Natural killer cell (primary cell): ENCODE data around the gene XAB2. TPM values are rescaled to one million over a fixed set of nuclear protein-coding genes. Genes with fewer than 3 reads are reported as not detected.

ENCODE experiments used
- ATAC-seq, 3 donors: fragments of 150-1000 bp in 2 of 3; fragments of 200-7000 bp in 1 of 3; cut with Tn5 transposase; 1 replicate in 1 of 3; 2 replicates in 2 of 3; pipeline ENCODE4 v1.10.0; 2021; ENCODE audit warnings: mild to moderate bottlenecking in 2 of 3, moderate library complexity in 2 of 3
- DNase-seq, 2 donors: peaks; one replicate each; pipeline versions ENCODE4 v3.0.0 to v3.0.0-alpha.2; 2013 to 2021; ENCODE audit warnings: mixed read lengths in 1 of 2
- H3K27ac ChIP-seq: one replicate; pipeline ENCODE4 v1.5.1; 2013; ENCODE audit warnings: mild to moderate bottlenecking, low read length
- H3K27me3 ChIP-seq: one replicate; pipeline ENCODE4 v1.6.1; 2013; ENCODE audit warnings: low read length; ENCODE audit not compliant: control insufficient read depth, insufficient read depth
- H3K36me3 ChIP-seq: one replicate; pipeline ENCODE4 v1.6.1; 2013; ENCODE audit warnings: low read length; ENCODE audit not compliant: control insufficient read depth, insufficient read depth
- H3K4me1 ChIP-seq: one replicate; pipeline ENCODE4 v1.6.1; 2013; ENCODE audit warnings: low read length; ENCODE audit not compliant: control insufficient read depth, insufficient read depth
- H3K4me3 ChIP-seq: one replicate; pipeline ENCODE4 v1.5.1; 2013; ENCODE audit warnings: low read length
- H3K9me3 ChIP-seq: one replicate; pipeline ENCODE4 v1.6.1; 2013; ENCODE audit warnings: low read length; ENCODE audit not compliant: control insufficient read depth, insufficient read depth
- H3K27ac Mint-ChIP-seq, 2 donors: one replicate each; pipeline ENCODE4 v1.8.0; 2022; ENCODE audit warnings: mild to moderate bottlenecking in 2 of 2, mixed read lengths in 2 of 2, moderate library complexity in 1 of 2
- H3K27me3 Mint-ChIP-seq, 2 donors: one replicate each; pipeline ENCODE4 v1.8.0; 2022; ENCODE audit warnings: low read depth in 2 of 2, mixed read lengths in 2 of 2
- H3K36me3 Mint-ChIP-seq: one replicate; pipeline ENCODE4 v1.8.0; 2022; ENCODE audit warnings: mixed read lengths
- H3K4me1 Mint-ChIP-seq, 2 donors: one replicate each; pipeline ENCODE4 v1.8.0; 2022; ENCODE audit warnings: mixed read lengths in 2 of 2
- H3K4me3 Mint-ChIP-seq: one replicate; pipeline ENCODE4 v1.8.0; 2022; ENCODE audit warnings: mild to moderate bottlenecking, moderate library complexity, mixed read lengths
- H3K9me3 Mint-ChIP-seq, 2 donors: one replicate each; pipeline ENCODE4 v1.8.0; 2022; ENCODE audit warnings: mixed read lengths in 2 of 2
- CTCF ChIP-seq: fragments of 200-600 bp; IDR thresholded peaks from one replicate; pipeline ENCODE4 v1.8.0; 2022; ENCODE audit warnings: antibody characterized with exemption
- WGBS: methylation state at CpG from one replicate; pipeline ENCODE4 v1.1.7; 2013; ENCODE audit warnings: missing lambda C conversion rate; ENCODE audit not compliant: insufficient coverage; 5-methylcytosine and 5-hydroxymethylcytosine counted together
- intact Hi-C: fragments of 100-400 bp; cut with micrococcal nuclease; formaldehyde crosslinking; loops from one replicate; pipeline ENCODE4 v1.14.2; 2022
- total RNA-seq, 4 donors: library from RNA; stranded (reverse); fragments of 120-200 nt in 1 of 4; gene quantifications; one replicate each; pipeline versions ENCODE4 v1.2.3 to v1.2.4, GENCODE V29; 2013 to 2022

XAB2 gene
- total RNA-seq, 3 donors from 2014 or later (not counting 1 experiment from before 2014, with no cell fraction given), result 60.2 to 70.8 (median 67.7) TPM

GRCh38 chr19:7595466-7596133, 33.7 kb downstream of the XAB2 start, which contains the start of gene CAMSAP3:
Gene CAMSAP3, plus strand, starts transcription at chr19:7595863. Its CDS starts 140 bp downstream, at chr19:7596003.
- WGBS, result under 1% methylated on average over 78 of the region's 78 CpGs
- Histone ChIP-seq H3K27ac (no peak within 1 kb of the TSS), H3K4me1 (peaks cover 8% of the 10 kb centered on the region), H3K9me3 (no peaks in the 10 kb centered on the region), H3K36me3 (no peaks in the 10 kb centered on the region), H3K4me3 (no peak within 1 kb of the TSS), H3K27me3 (peaks cover 26% of the 10 kb centered on the region)
- peaks cover 5 to 10% of the 10 kb centered on the region in 2 donors for H3K4me1 Mint-ChIP-seq
- H3K9me3 Mint-ChIP-seq, result no peaks in the 10 kb centered on the region
- ATAC-seq (peak; percentile 65 to 85 (median 82)), DNase-seq (peak in 1 of 2 donors; percentile 51)
- intact Hi-C loops, result no loop called here
- peaks cover 38 to 40% of the 10 kb centered on the region in 2 donors for H3K27me3 Mint-ChIP-seq
- H3K4me3 Mint-ChIP-seq, result peak within 1 kb of the TSS; percentile 74
- H3K27ac Mint-ChIP-seq, result no peak within 1 kb of the TSS
- no peak for TF ChIP-seq CTCF
- no peaks in the 10 kb centered on the region for H3K36me3 Mint-ChIP-seq

GRCh38 chr19:7590256-7590655, 39.1 kb downstream of the XAB2 start:
- no peak for TF ChIP-seq CTCF
- Histone ChIP-seq H3K36me3 (no peaks in the 10 kb centered on the region), H3K27ac (no peak overlapping the region), H3K4me3 (no peak overlapping the region), H3K27me3 (peaks cover 6% of the 10 kb centered on the region), H3K4me1 (peaks cover under 1% of the 10 kb centered on the region), H3K9me3 (no peaks in the 10 kb centered on the region)
- DNase-seq (no peak), ATAC-seq (no peak)
- no peak overlapping the region for H3K4me3 Mint-ChIP-seq
- no peak overlapping the region for H3K27ac Mint-ChIP-seq
- WGBS, result 70% methylated on average over 8 of the region's 8 CpGs
- H3K27me3 Mint-ChIP-seq, result peaks cover 18 to 19% of the 10 kb centered on the region in 2 donors
- no peaks in the 10 kb centered on the region for H3K36me3 Mint-ChIP-seq
- no peaks in the 10 kb centered on the region for H3K9me3 Mint-ChIP-seq
- intact Hi-C loops, result no loop called here
- H3K4me1 Mint-ChIP-seq, result peaks cover 3% of the 10 kb centered on the region in 2 donors

GRCh38 chr19:7589822-7590221, 39.5 kb downstream of the XAB2 start:
- Histone ChIP-seq H3K27ac (no peak overlapping the region), H3K4me1 (no peaks in the 10 kb centered on the region), H3K36me3 (no peaks in the 10 kb centered on the region), H3K9me3 (no peaks in the 10 kb centered on the region), H3K27me3 (peaks cover 2% of the 10 kb centered on the region), H3K4me3 (no peak overlapping the region)
- H3K27me3 Mint-ChIP-seq, result peaks cover 14 to 16% of the 10 kb centered on the region in 2 donors
- intact Hi-C loops, result no loop called here
- no peaks in the 10 kb centered on the region for H3K36me3 Mint-ChIP-seq
- DNase-seq (no peak), ATAC-seq (no peak)
- WGBS, result 95% methylated on average over 5 of the region's 7 CpGs
- TF ChIP-seq CTCF, result no peak
- no peaks in the 10 kb centered on the region for H3K9me3 Mint-ChIP-seq
- H3K27ac Mint-ChIP-seq, result no peak overlapping the region
- no peak overlapping the region for H3K4me3 Mint-ChIP-seq
- no peaks in the 10 kb centered on the region for H3K4me1 Mint-ChIP-seq

GRCh38 chr19:7582446-7582845, 46.9 kb downstream of the XAB2 start:
- no peak for DNase-seq
- Mint-ChIP-seq H3K4me1 (no peaks in the 10 kb centered on the region), H3K36me3 (no peaks in the 10 kb centered on the region), H3K4me3 (no peak overlapping the region), H3K9me3 (no peaks in the 10 kb centered on the region), H3K27me3 (peaks cover 1 to 6% of the 10 kb centered on the region in 2 donors), H3K27ac (no peak overlapping the region)
- no peak for ATAC-seq
- intact Hi-C loops, result no loop called here
- 66% methylated on average over 11 of the region's 11 CpGs for WGBS
- Histone ChIP-seq H3K4me3 (no peak overlapping the region), H3K4me1 (no peaks in the 10 kb centered on the region), H3K27me3 (no peaks in the 10 kb centered on the region), H3K9me3 (no peaks in the 10 kb centered on the region), H3K27ac (no peak overlapping the region), H3K36me3 (no peaks in the 10 kb centered on the region)
- no peak for TF ChIP-seq CTCF
